Measurements from ENCODE around the gene SERTM1.

The SERTM1 gene

DNA sequence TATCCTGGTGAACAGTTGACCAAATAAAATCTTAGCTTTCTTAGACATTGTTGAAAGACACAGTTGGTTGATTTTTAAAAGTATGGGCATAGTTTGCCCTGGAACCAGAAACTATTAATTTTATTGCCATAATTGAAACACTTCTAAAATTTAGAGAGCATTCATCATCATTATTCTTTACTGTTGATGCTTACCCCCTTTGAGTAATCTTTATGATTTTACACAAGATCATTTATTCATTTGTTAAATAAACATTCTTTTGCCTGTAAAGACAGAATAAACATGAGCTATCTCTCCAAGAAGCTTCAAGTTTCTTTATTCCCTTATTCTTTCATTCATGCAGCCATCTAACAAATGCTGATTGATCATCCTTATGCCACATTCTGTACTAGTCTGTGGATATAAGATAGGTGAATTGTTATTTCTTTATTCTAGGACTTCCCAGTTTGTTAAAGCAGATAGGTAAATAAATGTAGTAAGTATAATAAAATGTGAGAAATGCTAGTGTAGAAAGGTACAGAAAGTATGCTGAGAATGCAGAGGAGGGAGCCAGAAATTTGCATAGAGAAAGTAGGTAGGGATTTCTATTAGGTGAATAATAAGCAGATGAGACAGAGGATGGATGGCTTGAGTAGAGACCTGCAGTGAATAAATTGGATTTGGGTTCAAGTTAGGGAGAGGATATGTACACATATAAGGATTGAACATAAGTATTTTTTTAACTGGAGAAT lies 8.2 kb downstream of the SERTM1 start:
- H3K27me3 Mint-ChIP-seq = peaks cover 16 to 18% of the 10 kb centered on the region in 2 donors
- no peak overlapping the region for H3K27ac Mint-ChIP-seq
- no peaks in the 10 kb centered on the region for H3K9me3 Mint-ChIP-seq

DNA sequence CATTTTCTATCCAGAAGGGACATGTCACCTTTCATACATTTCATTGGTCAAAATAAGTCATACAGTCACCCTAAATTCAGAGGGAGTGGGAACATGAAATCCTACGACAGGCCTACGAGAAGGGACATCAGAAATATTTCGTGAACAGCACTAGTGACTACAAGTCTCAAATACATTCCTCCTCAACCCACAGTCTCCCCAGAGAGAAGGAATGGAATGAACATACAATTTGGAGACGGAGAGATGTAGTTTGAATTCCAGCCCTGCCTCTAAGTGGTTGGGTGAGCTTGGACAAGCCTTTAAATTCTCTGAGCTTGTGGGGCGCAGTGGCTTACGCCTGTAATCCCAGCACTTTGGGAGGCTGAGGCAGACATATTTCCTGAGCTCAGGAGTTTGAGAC lies 9.9 kb downstream of the SERTM1 start:
- DNase-seq (no peak), ATAC-seq (replicated peaks) (no peak)
- Mint-ChIP-seq H3K27me3 (peaks cover 9 to 18% of the 10 kb centered on the region in 2 donors), H3K4me1 (no peaks in the 10 kb centered on the region), H3K27ac (no peak overlapping the region), H3K9me3 (no peaks in the 10 kb centered on the region), H3K36me3 (no peaks in the 10 kb centered on the region), H3K4me3 (no peak overlapping the region)

More for the DNA sequence above, 8.2 kb downstream of the SERTM1 start:
- no peak for DNase-seq
- Mint-ChIP-seq H3K4me3 (no peak overlapping the region), H3K4me1 (no peaks in the 10 kb centered on the region), H3K36me3 (no peaks in the 10 kb centered on the region)
- ATAC-seq (replicated peaks) = no peak

GRCh38 chr13:36685927-36686326 lies 12.1 kb downstream of the SERTM1 start:
- Mint-ChIP-seq H3K4me1 (no peaks in the 10 kb centered on the region), H3K4me3 (no peak overlapping the region), H3K9me3 (no peaks in the 10 kb centered on the region), H3K27me3 (peaks cover 14 to 18% of the 10 kb centered on the region in 2 donors), H3K27ac (no peak overlapping the region), H3K36me3 (no peaks in the 10 kb centered on the region)
- DNase-seq (no peak), ATAC-seq (replicated peaks) (no peak)

DNA sequence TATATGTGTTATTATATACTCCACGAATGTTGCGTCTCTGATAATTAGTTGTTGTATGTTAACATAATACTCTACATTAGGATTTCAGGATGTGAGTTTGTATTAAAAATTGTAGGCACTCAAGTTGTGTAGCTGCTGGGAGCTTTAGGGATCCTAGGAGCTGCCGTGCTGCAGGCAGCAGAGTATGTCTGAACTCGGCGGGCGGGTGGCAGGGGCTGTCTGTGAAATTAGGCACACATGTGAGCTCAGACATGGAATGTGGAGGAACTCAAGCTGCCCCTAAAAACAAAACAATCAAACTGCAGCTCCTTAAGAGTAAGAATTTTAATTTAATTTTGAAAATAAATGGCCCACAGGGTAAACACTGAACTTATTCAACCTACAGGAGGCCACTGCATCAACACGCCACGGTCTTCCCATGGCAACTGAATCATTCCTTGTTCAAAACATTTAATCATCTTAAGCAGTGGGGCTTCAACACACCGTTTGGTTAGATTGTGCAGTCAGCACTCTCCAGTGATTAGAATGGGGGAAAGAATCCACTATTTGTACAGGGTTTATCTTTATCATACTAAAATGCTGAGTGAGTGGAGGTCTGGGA lies 22.7 kb downstream of the SERTM1 start:
- Mint-ChIP-seq H3K27ac (no peak overlapping the region), H3K4me3 (no peak overlapping the region), H3K36me3 (no peaks in the 10 kb centered on the region), H3K4me1 (no peaks in the 10 kb centered on the region), H3K9me3 (peaks cover 0 to 4% of the 10 kb centered on the region in 2 donors), H3K27me3 (peaks cover 23 to 33% of the 10 kb centered on the region in 2 donors)
- DNase-seq = no peak
- ATAC-seq (replicated peaks) = no peak

- no peaks in the 10 kb centered on the region for H3K36me3 Mint-ChIP-seq
- ATAC-seq (replicated peaks) (no peak), DNase-seq (no peak)
- no peaks in the 10 kb centered on the region for H3K4me1 Mint-ChIP-seq
- H3K9me3 Mint-ChIP-seq = peaks cover 0 to 4% of the 10 kb centered on the region in 2 donors
- H3K27ac Mint-ChIP-seq = no peak overlapping the region
- H3K27me3 Mint-ChIP-seq = peaks cover 11% of the 10 kb centered on the region in 2 donors
- no peak overlapping the region for H3K4me3 Mint-ChIP-seq
Measured at GRCh38 chr13:36700170-36700569, 26.4 kb downstream of the SERTM1 start.

DNA sequence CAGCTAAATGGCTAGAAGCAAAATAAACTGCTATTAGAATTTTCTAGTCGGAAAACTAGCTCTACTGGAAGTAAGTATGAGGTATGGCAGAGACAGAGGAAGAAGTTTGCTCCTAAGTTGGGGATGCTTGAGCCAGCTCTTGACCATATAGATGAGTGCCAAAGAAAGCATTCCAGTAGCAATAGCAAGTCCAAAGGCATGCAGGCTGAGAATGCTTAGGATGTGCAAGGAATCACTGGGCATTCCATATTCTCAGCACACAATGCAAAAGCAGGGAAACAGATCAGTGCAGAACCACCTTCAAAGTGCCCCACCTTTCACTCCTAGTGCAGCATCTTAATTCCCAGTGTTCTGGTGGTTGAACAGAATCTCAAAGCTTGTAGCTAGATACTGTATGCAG lies 32.9 kb downstream of the SERTM1 start:
- no peak overlapping the region for H3K27ac Mint-ChIP-seq
- H3K36me3 Mint-ChIP-seq = no peaks in the 10 kb centered on the region
- H3K27me3 Mint-ChIP-seq = peaks cover 0 to 5% of the 10 kb centered on the region in 2 donors
- H3K4me3 Mint-ChIP-seq = no peak overlapping the region
- H3K4me1 Mint-ChIP-seq = no peaks in the 10 kb centered on the region
- H3K9me3 Mint-ChIP-seq = peaks cover 0 to 2% of the 10 kb centered on the region in 2 donors
- DNase-seq = no peak
- ATAC-seq (replicated peaks) = no peak

DNA sequence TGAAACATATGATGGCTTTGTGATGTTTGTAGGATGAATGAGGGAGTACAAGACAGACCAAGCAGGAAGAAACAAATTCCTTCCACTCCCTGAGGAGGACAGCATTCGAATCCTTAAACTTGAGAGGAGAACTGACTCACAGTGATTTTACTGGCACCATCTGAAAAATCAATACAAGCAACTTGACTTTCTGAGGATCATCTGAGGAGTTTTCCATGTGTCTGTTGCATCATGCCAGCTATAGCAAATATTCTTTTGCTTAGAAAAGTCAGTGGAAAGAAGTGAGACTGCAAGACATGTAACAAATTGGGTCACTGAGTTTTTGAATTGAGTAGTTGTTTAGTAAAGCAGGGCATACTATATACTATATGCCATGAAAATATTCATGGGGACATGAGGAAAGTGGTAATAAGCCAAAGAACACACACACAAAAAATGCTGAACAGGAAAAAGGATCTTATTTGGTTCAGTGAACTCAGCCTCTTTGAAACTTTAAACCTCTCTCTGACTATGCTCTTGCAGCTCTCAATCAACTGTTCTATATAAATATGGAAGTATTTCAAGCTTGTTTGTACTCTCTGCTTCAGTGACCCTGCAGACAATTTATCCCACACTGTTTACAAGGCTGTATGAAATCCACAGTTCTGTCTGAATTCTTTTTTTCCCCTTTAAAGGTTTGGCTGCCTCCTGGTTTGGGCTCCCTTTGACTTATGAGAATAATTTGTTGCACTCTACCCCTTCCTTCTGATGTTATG lies 35.5 kb downstream of the SERTM1 start:
- ATAC-seq (replicated peaks) (no peak), DNase-seq (no peak)
- no peaks in the 10 kb centered on the region for H3K36me3 Mint-ChIP-seq
- H3K27ac Mint-ChIP-seq = no peak overlapping the region
- no peak overlapping the region for H3K4me3 Mint-ChIP-seq
- H3K4me1 Mint-ChIP-seq = no peaks in the 10 kb centered on the region
- peaks cover 0 to 10% of the 10 kb centered on the region in 2 donors for H3K27me3 Mint-ChIP-seq
- H3K9me3 Mint-ChIP-seq = peaks cover 0 to 2% of the 10 kb centered on the region in 2 donors

GRCh38 chr13:36710396-36710795 lies 36.6 kb downstream of the SERTM1 start:
- DNase-seq = no peak
- no peak for ATAC-seq (replicated peaks)
- Mint-ChIP-seq H3K27me3 (peaks cover 0 to 7% of the 10 kb centered on the region in 2 donors), H3K27ac (no peak overlapping the region), H3K4me3 (no peak overlapping the region), H3K36me3 (no peaks in the 10 kb centered on the region), H3K4me1 (no peaks in the 10 kb centered on the region), H3K9me3 (peaks cover 0 to 2% of the 10 kb centered on the region in 2 donors)

DNA sequence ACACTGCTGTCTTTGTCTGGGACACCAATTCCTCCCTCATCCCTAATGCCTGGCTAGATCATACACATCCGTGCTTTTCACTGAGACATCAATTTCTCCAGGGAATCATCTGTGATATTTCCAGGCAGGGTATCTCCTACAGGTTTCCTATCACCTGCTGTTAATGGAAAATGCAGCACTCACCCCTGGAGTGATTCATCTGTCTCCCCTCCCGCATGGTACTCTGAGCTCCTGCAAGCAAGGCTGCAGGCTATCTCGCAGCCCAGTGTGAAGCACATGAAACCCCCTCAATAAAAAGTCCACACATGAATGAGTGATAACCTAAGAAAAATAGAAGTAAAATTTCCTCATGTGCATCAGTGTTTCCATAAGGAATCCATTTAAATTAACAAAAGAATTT lies 38.5 kb downstream of the SERTM1 start:
- DNase-seq (no peak), ATAC-seq (replicated peaks) (no peak)
- H3K27me3 Mint-ChIP-seq = peaks cover 6 to 11% of the 10 kb centered on the region in 2 donors
- no peak overlapping the region for H3K4me3 Mint-ChIP-seq
- no peak overlapping the region for H3K27ac Mint-ChIP-seq
- peaks cover 0 to 2% of the 10 kb centered on the region in 2 donors for H3K9me3 Mint-ChIP-seq
- no peaks in the 10 kb centered on the region for H3K4me1 Mint-ChIP-seq
- H3K36me3 Mint-ChIP-seq = no peaks in the 10 kb centered on the region

- Mint-ChIP-seq H3K9me3 (peaks cover 0 to 2% of the 10 kb centered on the region in 2 donors), H3K27ac (no peak overlapping the region), H3K4me3 (no peak overlapping the region), H3K27me3 (peaks cover 6 to 11% of the 10 kb centered on the region in 2 donors), H3K4me1 (no peaks in the 10 kb centered on the region), H3K36me3 (no peaks in the 10 kb centered on the region)
- ATAC-seq (replicated peaks) (no peak), DNase-seq (no peak)
Measured at GRCh38 chr13:36712770-36713169, 39.0 kb downstream of the SERTM1 start.

GRCh38 chr13:36713887-36714286 lies 40.1 kb downstream of the SERTM1 start:
- no peak overlapping the region for H3K27ac Mint-ChIP-seq
- no peaks in the 10 kb centered on the region for H3K4me1 Mint-ChIP-seq
- no peak overlapping the region for H3K4me3 Mint-ChIP-seq
- DNase-seq = no peak
- H3K36me3 Mint-ChIP-seq = no peaks in the 10 kb centered on the region
- no peaks in the 10 kb centered on the region for H3K9me3 Mint-ChIP-seq
- H3K27me3 Mint-ChIP-seq = peaks cover 6 to 16% of the 10 kb centered on the region in 2 donors
- no peak for ATAC-seq (replicated peaks)

GRCh38 chr13:36715841-36716240 lies 42.0 kb downstream of the SERTM1 start:
- DNase-seq (no peak), ATAC-seq (replicated peaks) (no peak)
- Mint-ChIP-seq H3K27me3 (peaks cover 6 to 17% of the 10 kb centered on the region in 2 donors), H3K27ac (no peak overlapping the region), H3K4me3 (no peak overlapping the region), H3K4me1 (no peaks in the 10 kb centered on the region), H3K9me3 (no peaks in the 10 kb centered on the region), H3K36me3 (no peaks in the 10 kb centered on the region)

GRCh38 chr13:36717017-36717416 lies 43.2 kb downstream of the SERTM1 start:
- Mint-ChIP-seq H3K27ac (no peak overlapping the region), H3K9me3 (no peaks in the 10 kb centered on the region), H3K27me3 (peaks cover 6 to 20% of the 10 kb centered on the region in 2 donors), H3K4me3 (no peak overlapping the region), H3K36me3 (no peaks in the 10 kb centered on the region), H3K4me1 (no peaks in the 10 kb centered on the region)
- DNase-seq (no peak), ATAC-seq (replicated peaks) (no peak)

GRCh38 chr13:36717966-36718545 lies 44.2 kb downstream of the SERTM1 start:
- H3K27ac Mint-ChIP-seq = no peak overlapping the region

More at GRCh38 chr13:36717966-36718545, 44.2 kb downstream of the SERTM1 start:
- no peak for DNase-seq
- Mint-ChIP-seq H3K27me3 (peaks cover 6 to 20% of the 10 kb centered on the region in 2 donors), H3K9me3 (no peaks in the 10 kb centered on the region), H3K4me1 (no peaks in the 10 kb centered on the region), H3K36me3 (no peaks in the 10 kb centered on the region), H3K4me3 (no peak overlapping the region)
- ATAC-seq (replicated peaks) = no peak

All from stimulated activated naive B cell treated with anti-CD40 and anti-IgM and Interleukin-4, amounts not matched to agents 10 μg/mL and 1 μg/mL and 100 μg/mL, for 72 hours (primary cell).